Measurements from ENCODE around the gene SLC7A1. TPM values are rescaled to one million over a fixed set of nuclear protein-coding genes. Genes with fewer than 3 reads are reported as not detected.

SLC7A1 gene
- total and polyA plus RNA-seq, 3 donors from 2014 or later = 21.4 to 35.7 (median 27.0) TPM

DNA sequence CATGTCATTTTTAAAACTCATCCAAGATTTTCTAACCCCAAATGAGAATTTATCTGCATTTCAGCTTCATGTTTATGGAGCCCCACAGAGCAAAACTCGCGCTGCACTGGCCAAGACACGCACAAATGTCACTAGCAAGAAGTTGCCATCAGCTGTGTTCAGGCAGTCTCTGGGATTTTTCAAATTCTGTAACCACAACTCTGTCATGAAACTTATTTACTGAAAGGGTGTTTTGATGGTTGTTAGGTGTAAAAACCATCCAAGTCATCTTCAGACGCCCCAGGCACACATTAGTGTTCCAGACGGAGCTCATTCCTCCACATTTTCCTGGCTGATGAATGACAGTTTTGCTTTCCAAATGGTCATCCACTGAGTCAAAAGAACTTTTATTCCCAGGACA is 63.4 kb downstream of the SLC7A1 start:
- H3K9me3 ChIP-seq = no peaks in the 10 kb centered on the region
- intact Hi-C loops (cut with DNase I; ENCODE audit: low total_unique reads) = no loop called here
- no peak for TF ChIP-seq POLR2A (IDR thresholded peaks at IDR 0.05)
- TF ChIP-seq, protein P1, sequence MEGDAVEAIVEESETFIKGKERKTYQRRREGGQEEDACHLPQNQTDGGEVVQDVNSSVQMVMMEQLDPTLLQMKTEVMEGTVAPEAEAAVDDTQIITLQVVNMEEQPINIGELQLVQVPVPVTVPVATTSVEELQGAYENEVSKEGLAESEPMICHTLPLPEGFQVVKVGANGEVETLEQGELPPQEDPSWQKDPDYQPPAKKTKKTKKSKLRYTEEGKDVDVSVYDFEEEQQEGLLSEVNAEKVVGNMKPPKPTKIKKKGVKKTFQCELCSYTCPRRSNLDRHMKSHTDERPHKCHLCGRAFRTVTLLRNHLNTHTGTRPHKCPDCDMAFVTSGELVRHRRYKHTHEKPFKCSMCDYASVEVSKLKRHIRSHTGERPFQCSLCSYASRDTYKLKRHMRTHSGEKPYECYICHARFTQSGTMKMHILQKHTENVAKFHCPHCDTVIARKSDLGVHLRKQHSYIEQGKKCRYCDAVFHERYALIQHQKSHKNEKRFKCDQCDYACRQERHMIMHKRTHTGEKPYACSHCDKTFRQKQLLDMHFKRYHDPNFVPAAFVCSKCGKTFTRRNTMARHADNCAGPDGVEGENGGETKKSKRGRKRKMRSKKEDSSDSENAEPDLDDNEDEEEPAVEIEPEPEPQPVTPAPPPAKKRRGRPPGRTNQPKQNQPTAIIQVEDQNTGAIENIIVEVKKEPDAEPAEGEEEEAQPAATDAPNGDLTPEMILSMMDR (IDR thresholded peaks at IDR 0.05) = no peak
- 87 to 94% methylated on average over 5 of the region's 5 CpGs for WGBS, 2 donors
- H3K36me3 ChIP-seq (ENCODE audit: low read depth, missing control alignments) = no peaks in the 10 kb centered on the region
- no peaks in the 10 kb centered on the region for H3K27me3 ChIP-seq
- H3K4me1 ChIP-seq = no peaks in the 10 kb centered on the region
- H3K27ac ChIP-seq = no peak overlapping the region
- DNase-seq = no peak
- no peak overlapping the region for H3K4me3 ChIP-seq

DNA sequence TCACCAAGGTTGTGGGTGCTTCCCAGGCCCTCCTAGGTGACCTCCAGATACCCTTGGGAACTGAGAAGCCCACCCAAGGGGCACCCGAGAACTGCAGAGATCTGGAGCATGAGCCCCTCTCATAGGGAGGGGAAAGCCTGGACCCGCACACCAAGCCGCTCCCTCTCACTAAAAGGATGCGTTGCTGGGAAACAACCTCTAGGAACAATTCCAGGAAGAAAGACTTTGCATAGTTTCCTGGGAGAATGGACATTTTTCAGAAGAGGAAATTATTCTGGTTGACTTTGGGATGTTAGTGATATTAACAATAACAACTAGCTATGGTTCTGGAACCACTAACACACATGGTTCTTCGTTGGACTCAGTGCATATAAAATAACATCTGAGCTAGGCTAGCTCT is 64.6 kb downstream of the SLC7A1 start:
- no peaks in the 10 kb centered on the region for H3K36me3 ChIP-seq (ENCODE audit: low read depth, missing control alignments)
- H3K27me3 ChIP-seq = no peaks in the 10 kb centered on the region
- no peaks in the 10 kb centered on the region for H3K9me3 ChIP-seq
- 88 to 98% methylated on average over 5 of the region's 5 CpGs for WGBS, 2 donors
- no peak overlapping the region for H3K27ac ChIP-seq
- TF ChIP-seq POLR2A (IDR thresholded peaks at IDR 0.05) = no peak
- TF ChIP-seq, protein P1 (IDR thresholded peaks at IDR 0.05) = no peak
- no peaks in the 10 kb centered on the region for H3K4me1 ChIP-seq
- DNase-seq = no peak
- no peak overlapping the region for H3K4me3 ChIP-seq
- intact Hi-C loops (cut with DNase I; ENCODE audit: low total_unique reads) = no loop called here

DNA sequence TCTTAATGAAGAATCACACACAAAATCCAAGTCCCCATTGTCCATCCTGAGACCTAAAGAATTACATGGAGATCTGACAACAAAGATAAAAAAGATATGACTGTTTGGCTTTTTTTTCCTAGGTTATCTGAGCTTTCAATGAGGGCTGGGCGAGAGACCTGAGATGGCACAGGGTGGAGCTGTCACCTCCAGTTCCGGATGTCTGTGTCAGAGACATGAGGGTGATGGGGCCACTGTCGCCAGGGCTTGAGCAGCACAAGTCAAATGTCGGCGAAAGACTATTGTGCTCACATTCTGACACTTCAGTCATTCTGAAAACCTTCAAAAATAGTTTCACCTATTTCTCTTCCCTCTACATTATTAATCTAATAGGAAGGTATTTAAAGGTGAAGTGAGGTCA is 65.7 kb downstream of the SLC7A1 start:
- 95 to 98% methylated on average over 5 of the region's 5 CpGs for WGBS, 2 donors
- no peak for DNase-seq
- TF ChIP-seq POLR2A (IDR thresholded peaks at IDR 0.05) = no peak
- TF ChIP-seq, protein P1 (IDR thresholded peaks at IDR 0.05) = no peak
- Histone ChIP-seq H3K4me3 (no peak overlapping the region), H3K4me1 (no peaks in the 10 kb centered on the region), H3K36me3 (ENCODE audit: low read depth, missing control alignments) (no peaks in the 10 kb centered on the region), H3K27ac (no peak overlapping the region), H3K27me3 (no peaks in the 10 kb centered on the region), H3K9me3 (no peaks in the 10 kb centered on the region)
- intact Hi-C loops (cut with DNase I; ENCODE audit: low total_unique reads) = no loop called here

DNA sequence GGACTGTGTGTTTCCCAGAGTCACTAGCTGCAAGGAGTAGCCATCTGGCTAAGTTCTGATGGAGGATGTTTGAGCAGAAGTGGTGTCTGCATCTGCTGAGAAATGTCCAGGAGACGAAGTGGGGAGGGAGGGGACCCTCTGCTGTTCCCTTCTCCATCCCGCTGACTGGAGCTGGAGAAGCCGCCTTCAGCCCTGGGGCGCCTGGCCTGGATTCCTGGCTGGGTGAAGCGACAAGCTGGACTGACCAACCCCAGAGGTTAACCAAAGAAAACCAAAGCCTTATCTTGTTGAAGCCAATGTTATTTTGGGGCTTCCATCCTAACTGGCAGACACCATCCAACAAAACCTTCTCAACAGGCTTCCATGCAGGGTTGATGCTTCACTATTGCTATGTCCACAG is 67.6 kb downstream of the SLC7A1 start:
- H3K4me3 ChIP-seq = no peak overlapping the region
- no peak overlapping the region for H3K27ac ChIP-seq
- intact Hi-C loops (cut with DNase I; ENCODE audit: low total_unique reads) = no loop called here
- H3K9me3 ChIP-seq = no peaks in the 10 kb centered on the region
- no peaks in the 10 kb centered on the region for H3K27me3 ChIP-seq
- H3K4me1 ChIP-seq = no peaks in the 10 kb centered on the region
- no peaks in the 10 kb centered on the region for H3K36me3 ChIP-seq (ENCODE audit: low read depth, missing control alignments)
- DNase-seq = no peak
- TF ChIP-seq, protein P1 (IDR thresholded peaks at IDR 0.05) = no peak
- TF ChIP-seq POLR2A (IDR thresholded peaks at IDR 0.05) = no peak
- 93% methylated on average over 5 of the region's 5 CpGs for WGBS, 2 donors

DNA sequence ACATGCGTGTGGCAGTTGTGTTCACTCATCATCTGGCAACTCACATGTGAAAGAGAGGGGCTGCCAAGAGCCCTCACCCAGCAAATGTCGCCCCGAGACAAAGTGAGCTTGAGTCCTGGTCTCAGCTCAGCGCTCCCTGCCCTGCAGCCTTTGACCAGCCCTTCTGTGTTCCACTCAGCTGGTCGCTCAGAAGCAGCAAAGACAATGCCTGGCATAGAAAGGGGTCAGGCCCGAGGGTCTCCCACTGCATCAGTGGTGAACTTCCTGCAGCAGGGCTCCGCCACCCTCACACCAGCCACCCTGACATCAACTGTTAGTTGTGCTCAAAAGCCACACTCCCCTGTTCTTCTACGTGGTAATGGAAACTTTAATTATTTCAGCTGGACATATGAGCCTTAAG is 68.0 kb downstream of the SLC7A1 start:
- no peaks in the 10 kb centered on the region for H3K9me3 ChIP-seq
- H3K4me1 ChIP-seq = no peaks in the 10 kb centered on the region
- no peaks in the 10 kb centered on the region for H3K36me3 ChIP-seq (ENCODE audit: low read depth, missing control alignments)
- DNase-seq = no peak
- H3K27ac ChIP-seq = no peak overlapping the region
- no peak for TF ChIP-seq POLR2A (IDR thresholded peaks at IDR 0.05)
- TF ChIP-seq, protein P1 (IDR thresholded peaks at IDR 0.05) = no peak
- WGBS, 2 donors = 95% methylated on average over 6 to 8 of the region's 8 CpGs
- no peak overlapping the region for H3K4me3 ChIP-seq
- intact Hi-C loops (cut with DNase I; ENCODE audit: low total_unique reads) = no loop called here
- H3K27me3 ChIP-seq = no peaks in the 10 kb centered on the region
